D721Med (cell line): ENCODE measurements around the gene ABLIM3.

Source experiments
- DNase-seq: peaks from one replicate; pipeline ENCODE4 v3.0.0; 2011; ENCODE audit warnings: low spot score; ENCODE audit not compliant: insufficient read length
- FAIRE-seq: peaks from 2 replicates; lab custom pipeline; 2011; peaks lifted over from hg19 to GRCh38; lab: Jason Lieb, UNC
- TF ChIP-seq, protein P1 (sequence below): IDR thresholded peaks from 2 replicates; pipeline ENCODE4 v1.5.1; 2012; ENCODE audit warnings: mild to moderate bottlenecking, control low read depth; ENCODE audit not compliant: insufficient read depth; ENCODE audit errors: missing control alignments

ABLIM3 gene

DNA sequence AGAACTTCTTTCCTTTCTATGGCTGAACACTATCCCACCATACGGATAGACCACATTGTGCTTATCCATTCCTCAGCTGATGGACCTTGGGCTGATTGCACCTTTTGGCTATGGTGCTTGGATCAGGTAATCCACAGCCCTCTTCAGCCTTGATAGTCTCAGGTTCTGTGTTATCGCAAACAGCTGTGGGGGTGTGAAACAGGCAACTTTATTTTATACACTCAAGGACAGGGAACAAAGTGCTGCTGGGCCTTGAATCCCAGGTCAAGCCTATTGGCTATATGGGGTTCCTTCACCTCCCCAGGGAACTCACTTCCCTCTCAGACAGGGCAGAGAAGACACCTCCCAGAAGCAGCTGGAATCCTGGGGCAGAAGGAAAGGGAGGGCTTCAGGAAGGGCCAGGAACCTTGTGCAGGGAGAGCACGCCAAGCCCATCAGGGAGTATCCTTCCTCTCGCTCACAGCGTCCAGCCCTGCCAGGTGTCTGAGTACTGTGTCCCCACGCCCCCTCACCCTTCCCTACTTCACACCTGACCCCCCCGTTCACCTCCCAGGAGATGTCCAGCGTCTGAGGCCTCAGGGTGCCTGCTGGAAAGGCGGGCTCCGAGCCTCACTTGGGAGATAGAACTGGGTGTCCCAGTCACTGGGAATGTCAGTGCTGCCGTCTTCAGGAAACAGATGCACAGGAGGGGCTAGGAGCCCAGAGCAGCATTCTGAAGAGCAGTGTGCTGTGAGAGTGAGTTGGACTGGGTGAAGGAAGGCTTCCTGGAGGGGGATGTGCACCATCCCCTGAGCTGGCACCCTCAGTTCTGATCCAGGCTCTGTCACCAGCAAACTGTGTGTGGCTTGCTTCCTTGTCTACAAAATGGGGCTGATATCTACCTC lies 163.1 kb downstream of the ABLIM3 start:
- TF ChIP-seq, protein P1, sequence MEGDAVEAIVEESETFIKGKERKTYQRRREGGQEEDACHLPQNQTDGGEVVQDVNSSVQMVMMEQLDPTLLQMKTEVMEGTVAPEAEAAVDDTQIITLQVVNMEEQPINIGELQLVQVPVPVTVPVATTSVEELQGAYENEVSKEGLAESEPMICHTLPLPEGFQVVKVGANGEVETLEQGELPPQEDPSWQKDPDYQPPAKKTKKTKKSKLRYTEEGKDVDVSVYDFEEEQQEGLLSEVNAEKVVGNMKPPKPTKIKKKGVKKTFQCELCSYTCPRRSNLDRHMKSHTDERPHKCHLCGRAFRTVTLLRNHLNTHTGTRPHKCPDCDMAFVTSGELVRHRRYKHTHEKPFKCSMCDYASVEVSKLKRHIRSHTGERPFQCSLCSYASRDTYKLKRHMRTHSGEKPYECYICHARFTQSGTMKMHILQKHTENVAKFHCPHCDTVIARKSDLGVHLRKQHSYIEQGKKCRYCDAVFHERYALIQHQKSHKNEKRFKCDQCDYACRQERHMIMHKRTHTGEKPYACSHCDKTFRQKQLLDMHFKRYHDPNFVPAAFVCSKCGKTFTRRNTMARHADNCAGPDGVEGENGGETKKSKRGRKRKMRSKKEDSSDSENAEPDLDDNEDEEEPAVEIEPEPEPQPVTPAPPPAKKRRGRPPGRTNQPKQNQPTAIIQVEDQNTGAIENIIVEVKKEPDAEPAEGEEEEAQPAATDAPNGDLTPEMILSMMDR, result no peak
- FAIRE-seq (no peak), DNase-seq (no peak)

DNA sequence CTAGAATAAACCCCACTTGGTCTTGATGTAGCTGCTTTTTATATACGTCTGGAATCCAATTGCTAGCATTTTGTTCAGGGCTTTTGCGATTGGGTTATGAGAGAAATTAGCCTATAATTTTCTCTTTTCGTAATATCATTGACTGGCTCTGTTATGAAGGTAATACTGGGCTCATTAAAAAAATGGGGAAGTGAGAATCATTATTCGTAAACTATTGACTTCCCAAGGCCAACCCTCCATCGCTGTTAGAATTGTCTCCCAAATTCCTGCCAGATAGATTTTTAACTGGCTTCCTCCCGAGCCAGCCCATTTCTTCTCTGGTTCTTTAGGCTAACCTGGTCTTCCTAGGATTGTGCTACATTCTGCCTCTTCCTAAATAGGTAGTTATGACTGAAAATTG lies 168.1 kb downstream of the ABLIM3 start:
- TF ChIP-seq, protein P1, result no peak
- no peak for DNase-seq
- no peak for FAIRE-seq
